Measurements from ENCODE around the gene SIGLEC5.

SIGLEC5 gene

DNA sequence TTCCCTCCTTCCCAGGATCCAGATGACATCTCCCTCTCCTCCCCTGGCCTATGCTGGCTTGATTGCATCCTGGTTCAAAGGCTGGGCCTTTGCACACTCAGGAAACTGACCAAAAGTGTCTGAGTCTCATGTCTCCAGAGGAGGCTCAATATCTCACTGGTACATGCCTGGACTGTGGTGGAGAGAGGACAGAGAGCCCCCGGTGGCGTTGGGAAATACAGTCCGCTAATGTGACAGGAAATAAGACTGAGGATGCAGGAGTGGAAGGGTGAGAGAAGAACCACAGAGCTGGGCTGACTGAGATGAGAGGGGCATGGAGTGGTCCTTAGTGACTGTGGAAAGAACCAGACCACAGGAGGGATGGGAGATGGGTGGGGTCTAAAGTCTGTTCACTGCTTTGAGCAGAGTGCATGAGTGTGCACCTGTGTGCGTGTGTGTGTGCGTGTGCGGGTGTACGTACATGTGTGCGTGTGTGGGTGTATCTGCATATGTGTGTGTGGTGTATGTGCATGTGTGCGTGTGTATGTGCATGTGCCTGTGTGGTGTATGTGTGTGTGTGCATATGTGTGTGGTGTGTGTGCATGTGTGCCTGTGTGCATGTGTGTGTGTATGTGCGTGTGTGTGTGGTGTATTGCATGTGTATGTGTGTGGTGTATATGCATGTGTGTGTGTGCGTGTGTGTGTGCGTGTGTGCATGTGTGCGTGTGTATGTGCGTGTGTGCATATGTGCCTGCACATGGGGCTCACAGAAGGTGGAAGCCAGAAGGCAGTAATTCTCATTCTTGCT, 1.9 kb downstream of the SIGLEC5 start:
- DNase-seq (ENCODE audit: low spot score) = no peak

DNA sequence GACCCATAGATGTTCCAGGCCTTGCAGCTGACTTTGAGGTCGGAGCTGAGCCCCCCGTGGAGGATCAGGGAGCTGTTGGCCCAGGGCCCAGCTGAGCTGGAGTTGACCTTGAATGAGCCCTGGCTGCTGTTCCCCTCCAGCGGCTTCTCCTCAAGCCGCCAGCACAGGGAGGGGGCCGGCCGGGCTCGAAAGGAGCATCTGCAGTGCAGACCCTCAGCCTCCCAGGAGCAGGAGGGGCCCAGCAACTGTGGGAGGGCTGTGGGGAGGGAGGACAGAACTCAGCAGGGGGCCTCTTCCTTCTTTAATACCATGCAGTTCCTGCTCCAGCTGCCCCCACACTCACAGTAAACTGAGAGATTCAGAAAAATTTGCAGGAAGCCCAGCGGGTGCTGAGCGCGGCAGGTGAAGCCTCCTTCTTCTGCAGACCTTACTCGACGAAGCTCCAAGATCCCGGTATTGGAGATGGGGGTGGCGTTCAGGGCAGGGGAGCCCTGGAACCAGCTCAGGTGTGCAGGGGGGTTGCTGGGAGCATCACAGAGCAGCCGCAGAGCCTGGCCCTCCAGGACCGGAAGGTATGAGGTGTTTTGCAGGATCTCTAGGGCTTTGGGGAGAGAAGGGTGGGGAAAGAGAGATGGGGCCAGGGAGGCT, 2.6 kb downstream of the SIGLEC5 start:
- no peak for DNase-seq (ENCODE audit: low spot score)

DNA sequence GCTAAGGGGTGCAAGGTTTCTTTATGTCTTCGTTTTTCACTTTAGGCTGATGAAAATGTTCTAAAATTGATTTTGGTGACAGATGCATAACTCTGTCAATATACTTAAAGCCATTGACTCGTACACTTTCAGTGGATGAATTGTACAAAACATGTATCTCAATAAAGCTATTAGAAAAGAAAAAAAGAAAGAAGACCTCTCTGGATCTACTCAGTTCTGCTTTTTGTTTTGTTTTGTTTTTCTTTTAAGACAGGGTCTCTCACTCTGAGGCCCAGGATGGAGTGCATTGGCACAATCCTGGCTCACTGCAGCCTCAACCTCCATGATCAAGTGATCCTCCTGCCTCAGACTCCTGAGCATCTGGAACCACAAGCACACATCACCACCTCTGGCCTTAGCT, 3.5 kb downstream of the SIGLEC5 start:
- no peak for DNase-seq (ENCODE audit: low spot score)

DNA sequence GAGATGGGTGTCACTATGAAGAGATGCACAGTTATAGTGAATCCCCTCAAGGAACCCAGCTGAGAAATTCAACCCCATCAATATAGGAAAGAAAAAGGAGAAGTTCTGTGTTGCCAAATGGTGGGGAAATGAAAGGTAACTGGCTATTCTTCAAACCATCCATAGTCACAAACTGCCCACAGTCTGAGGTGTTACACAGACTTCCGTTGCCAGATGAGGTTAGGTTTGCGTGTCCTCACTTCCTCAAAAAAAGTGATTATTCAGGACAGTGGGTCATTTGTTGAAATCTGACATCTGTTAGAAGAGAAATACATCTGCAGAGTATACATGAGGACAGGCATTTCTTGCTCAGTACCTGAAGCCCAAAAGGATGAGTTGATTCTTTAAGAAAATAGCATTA, 9.0 kb downstream of the SIGLEC5 start:
- DNase-seq (ENCODE audit: low spot score) = no peak

DNA sequence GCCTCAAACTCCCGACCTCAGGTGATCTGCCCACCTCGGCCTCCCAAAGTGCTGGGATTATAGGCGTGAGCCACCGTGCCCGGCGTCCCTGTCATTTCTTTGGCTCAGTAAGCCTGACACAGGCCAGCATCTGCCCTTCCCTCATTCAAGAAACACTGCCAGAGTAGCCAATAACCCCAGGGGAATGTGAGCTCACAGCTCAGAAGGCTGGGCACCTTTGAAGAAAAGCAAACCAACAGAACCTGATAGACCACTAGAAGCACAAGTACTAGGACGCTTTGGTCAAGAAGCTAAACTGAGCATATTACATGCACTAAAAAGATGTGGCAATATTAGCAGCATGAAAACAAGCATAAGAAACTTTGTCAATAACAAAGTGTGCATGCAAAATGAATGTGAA, 14.2 kb downstream of the SIGLEC5 start:
- no peak for DNase-seq (ENCODE audit: low spot score)

DNA sequence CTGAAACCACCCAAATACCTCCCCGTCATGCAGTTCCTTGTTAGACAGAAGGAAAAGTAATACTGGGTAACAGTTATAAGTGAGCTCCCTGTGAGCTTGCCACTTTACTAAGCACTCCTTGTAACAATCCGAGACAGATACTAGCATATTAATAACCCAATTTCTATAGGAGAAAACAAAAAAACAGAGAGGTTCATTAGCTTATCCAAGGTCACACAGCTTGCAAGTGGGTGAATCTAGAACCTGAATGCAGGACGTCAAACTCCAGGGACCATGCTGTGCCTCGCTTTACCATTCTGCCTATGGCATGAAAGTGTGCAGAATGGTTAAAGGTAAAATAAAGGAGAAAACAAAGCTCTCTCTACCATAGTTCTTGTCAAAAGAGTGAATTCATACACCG, 15.4 kb downstream of the SIGLEC5 start:
- no peak for DNase-seq (ENCODE audit: low spot score)

DNA sequence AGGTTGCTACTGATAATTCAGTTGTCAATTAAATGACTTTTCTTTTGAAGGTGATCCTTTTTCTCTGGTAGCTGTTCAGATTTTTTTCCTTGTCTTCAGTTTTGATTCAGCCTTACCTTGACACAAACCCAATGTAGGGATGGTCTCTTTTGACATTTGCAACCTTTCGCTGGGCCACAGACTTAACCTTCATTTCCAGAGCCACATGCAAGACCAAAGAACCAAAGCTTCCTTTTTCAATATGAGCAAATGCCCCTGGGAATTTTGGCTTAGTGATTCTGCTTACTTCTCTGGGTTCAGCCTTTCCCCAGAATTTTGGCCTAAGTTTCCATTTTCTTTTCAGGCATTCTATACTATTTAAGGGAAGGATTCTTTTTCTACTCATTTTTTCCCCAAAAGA, 19.6 kb downstream of the SIGLEC5 start:
- DNase-seq (ENCODE audit: low spot score) = no peak

DNA sequence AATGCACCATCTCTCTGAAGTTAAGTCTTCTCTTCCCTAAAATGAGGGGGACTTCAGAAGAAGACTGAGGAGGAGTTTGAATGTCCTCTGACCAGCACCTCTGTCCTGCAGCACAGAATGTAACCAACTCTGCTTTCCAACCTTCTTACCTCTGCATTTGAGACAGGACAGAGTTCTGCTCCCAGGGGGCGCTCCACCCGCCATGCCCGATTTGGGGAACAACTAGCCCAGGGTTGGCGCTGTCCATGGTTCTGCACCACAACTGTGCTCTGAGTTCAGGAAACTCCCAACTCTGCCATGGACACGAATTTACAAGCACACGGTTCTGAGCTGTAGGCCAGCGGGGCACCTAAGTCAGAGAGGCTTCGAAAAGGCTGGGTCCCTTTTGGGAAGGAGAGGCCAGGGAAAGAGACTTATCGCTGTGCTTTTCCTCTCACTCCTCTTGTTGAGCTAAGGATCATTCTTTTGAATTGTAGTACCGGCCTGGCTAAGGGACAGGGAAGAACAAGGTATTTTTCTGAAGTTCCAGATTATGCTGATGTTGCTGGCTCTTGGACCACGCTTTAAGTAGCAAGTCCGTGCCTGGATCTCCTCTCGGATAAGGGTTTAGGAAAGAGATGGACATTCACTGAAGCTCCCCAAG, 22.2 kb downstream of the SIGLEC5 start:
- peak; percentile 77 for DNase-seq (ENCODE audit: low spot score)

DNA sequence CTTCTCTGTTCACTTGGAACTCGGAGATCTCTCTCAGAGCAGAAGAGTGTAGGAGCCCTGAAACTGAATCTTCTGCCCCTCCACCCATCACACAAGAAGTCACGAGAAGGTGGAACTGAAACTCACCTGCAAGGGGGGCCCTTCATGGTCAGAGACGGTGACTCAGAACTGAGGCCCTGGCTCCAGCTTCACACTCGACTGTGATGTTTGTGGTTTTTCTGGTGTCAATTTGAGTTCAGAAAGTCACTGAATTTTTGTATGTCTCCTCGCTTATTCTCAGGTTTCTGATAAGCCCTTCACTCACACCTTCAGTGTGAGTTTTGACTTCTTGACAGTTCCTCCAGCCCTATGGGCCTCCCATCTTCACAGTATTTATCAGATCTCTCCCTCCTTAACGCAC, 23.1 kb downstream of the SIGLEC5 start:
- DNase-seq (ENCODE audit: low spot score) = no peak

DNA sequence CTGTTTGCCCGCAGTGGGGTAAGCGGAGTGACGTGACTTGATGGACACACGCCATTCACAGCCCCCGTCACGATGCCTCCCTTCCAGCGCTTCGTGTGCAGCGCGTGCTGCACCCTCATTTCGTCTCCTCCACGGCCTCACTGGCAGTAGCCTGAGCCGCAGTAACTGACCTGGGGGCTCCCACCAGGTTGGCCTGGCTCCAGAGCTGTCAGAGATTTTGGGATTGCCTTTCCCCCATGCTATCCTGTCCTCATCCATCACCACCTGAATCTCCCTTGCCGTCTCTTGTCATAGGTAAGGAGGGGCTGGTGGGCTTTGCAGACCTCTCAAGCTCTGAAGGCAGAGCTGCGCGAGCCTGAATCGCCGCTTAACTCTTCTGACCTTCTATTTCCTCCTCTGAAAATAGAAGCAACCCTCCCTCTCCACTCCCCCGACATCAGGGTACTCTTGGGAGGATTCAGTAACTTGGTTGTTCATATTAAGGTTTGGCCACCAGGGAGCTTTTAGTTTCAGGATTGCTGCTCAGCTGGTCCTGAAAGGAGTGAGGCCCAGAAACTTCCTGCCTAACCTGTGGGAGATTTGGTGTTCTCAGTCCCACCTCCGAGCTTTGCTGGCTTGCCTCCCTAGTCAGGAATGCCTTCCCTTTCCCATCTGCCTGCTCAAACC, 27.9 kb downstream of the SIGLEC5 start:
- DNase-seq (ENCODE audit: low spot score) = no peak

DNA sequence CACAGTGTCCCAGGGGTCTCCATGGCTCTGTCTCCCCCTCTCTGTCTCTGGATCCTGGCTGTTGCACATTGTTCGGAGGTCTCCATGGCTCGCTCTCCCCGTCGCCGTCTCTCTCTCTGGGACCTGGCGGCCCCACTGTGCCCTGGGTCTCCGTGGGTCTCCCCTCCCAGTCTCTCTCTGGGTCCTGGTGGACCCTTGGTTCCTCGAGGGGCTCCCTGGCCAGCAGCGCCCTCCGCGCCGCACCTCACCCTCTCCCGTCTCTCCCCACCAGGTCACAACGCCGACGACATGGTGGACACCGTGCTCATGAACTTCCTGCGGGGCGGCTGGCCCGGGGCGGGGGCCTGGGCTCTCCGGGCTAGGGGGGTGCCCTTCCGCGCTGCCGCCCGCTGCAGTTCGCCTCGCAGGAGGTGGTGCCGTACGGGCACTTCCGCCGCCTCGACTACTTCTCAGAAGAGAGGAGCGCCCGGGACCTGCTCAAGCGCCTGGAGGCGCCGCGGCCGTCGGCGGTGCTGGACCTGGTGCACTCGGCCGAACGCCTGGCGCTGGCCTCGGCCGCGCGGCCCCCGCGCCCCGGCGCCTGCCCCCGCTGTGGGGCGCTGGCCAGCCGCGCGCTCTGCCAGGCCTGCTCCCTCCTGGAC, 29.1 kb downstream of the SIGLEC5 start:
- DNase-seq (ENCODE audit: low spot score) = no peak

DNA sequence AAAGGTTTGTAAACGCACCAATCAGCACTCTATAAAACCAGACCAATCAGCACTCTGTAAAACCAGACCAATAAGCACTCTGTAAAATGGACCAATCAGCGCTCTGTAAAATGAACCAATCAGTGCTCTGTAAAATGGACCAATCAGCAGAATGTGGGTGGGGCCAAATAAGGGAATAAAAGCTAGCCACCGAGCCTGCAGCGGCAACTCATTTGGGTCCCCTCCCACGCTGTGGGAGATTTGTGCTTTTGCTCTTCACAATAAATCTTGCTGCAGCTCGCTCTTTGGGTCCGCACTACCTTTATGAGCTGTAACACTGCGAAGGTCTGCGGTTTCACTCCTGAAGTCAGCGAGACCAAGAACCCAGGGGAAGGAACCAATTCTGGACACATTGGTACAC, 31.1 kb downstream of the SIGLEC5 start:
- no peak for DNase-seq (ENCODE audit: low spot score)

DNA sequence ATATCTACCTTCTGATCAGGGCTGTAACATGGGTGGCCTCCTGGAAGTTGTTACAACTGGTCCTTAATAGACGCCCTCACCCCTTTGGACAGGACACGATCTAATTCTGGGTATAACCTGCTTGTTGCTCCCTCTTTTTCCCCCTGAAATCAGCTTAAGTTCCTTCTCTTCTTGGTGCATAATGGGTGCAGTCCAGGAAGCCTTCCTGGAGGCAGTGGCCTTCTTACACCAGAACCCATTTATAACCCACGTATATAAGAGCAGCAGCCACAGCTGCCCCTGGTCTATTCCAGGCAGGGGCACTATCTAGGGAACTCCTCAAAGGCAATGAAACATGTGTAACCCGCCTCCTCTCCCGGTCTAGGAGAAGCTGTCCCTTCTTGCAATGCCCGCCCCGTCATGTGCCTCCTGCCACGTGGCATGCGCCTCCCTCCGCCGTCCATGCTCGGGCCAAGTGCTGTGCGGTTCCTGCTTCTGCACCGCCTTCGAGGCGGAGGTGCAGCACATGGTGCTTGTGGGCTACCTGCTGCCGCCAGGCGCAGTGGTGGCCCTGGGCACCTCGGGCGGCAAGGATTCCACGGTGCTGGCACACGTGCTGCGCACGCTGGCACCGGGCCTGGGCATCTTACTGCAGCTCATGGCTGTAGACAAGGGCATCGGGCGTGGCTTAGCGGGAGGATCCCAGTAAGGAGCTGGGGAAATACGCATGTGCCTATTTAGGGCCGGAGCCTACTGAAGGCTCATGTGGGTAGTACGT, 31.9 kb downstream of the SIGLEC5 start:
- no peak for DNase-seq (ENCODE audit: low spot score)

DNA sequence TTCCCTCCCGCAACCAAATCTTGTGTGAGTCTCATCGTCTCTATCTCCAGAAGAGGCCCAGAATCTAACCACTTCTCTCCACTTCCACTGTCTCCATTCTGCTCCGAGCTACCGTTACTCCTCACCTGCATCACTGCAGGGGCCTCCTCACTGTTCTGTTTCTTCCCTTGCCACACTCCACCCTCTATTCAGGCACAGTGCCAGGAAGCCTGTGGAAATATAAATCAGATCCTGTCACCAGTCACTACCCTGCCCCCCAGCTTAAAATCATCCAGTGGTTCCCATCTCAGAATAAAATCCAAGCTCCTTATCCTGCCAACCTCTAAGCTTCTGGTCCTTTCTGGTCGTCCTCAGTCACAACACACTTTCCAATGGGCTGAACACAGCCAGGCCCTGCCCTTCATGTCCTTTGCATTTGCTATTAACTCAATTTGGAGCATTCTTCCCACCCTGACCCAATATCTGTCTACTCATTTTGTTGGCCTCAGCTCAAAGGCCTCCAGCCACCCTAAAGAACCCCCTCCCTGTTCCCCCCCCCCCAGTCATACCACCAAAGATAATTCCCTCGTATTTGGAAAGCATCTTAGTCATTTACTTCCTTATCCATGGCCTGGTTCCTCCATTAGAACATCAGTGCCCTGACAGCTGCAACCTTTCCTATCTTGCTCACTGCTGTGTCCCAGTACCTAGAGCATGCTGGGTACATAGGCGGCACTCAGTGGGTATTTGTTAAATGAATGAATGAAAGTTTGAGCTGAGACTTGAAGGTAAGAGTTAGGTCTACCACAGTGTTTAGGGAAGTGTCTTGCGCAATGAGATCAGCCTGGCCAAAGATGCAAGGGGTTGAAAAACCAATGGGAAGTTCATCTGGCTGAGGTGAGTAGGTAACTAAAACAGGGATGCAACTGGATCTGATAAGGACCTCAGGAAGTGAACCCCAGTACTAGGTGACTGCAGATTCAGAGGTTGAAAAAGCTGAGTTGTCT, 34.7 kb downstream of the SIGLEC5 start:
- no peak for DNase-seq (ENCODE audit: low spot score)

DNA sequence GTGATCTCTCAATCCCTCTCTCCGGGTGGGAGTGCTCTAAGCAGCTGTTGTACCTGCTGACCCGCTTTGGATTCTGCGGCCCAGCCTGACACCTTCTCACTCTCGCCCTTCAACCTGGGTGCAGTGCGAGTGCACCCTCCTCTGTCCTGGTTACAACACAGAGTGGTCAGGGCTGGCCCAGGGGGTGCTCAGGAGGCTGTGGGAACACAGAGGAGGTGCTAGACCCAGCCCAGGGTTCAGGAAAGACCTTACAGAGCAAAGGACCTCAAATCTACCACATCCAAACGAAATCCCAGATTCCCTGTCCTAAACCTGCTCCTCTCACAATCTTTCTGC, 35.5 kb downstream of the SIGLEC5 start:
- DNase-seq (ENCODE audit: low spot score) = no peak

DNA sequence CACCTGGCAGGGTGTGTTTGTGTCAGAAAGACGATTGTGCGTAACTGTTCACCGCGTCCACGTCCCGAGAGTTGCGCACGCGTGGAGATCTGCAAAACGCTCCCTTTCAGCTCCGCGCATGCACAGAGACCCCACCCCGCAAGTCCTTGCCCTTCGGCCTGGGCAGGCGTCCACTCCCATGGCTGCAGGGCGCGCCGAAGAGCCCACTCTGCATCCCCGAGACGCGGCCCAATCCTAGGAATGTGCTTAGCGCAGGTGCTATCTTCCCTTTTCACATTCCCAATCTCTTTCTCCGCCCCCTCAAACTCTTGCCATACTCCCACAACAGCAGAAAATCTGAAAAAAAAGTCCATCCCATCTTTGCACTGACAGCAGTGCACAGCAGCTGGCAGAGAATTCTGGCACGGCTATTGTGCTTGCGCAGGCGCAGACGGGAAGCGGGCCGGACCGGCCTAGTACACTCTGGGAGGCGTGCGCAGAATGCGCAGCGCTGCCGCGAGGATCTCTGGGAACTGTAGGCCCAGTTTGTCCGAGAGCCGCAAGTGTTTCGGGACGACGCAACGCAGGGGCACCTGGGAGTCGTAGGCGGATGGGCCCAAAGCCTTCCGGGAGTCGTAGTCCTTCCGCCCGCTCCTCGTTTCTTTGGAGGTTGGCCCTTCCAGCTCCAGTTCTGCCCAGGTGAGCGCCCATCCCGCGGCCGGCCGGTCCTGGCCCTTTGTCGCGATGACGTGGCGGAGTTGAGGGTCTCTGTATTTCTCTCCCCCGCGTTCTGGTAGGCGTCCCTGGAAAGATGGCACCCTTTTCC, 36.0 kb downstream of the SIGLEC5 start:
- DNase-seq (ENCODE audit: low spot score) = peak; percentile 97

DNA sequence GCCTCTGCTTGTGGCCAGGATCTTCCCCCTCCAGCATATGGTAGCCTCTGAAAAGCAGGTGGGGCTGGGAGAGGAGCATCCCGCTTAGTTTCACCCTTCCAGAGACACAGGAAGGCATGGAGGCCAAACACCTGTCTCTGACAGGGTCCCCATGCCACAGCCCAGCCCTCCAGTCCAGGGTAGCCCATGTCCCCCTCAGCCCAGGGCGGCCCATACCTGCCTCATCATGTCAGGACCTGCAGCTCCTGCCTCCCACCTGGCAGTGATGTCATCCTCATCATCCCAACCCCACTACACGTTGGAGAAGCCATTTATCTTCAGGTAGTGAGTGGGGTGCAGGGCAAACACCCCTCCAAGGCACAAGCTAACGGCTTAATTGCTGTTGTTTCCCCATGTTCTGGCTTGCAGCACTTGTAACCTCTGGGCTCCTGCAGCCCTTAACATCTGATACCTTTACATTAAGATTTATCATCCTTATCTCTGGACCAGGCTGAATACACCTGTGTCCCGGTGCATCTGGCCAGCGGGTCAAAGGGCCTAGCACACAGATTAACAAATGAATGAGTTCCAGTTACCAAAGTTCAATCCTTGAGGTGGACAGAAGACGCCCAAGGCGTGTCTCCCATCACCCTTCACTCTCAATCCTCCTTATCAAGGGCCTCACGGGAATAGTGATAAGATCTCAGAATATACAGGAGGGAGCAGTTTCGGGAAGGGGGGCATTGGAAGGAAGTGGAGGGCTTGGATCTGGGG, 36.9 kb downstream of the SIGLEC5 start:
- DNase-seq (ENCODE audit: low spot score) = no peak

DNA sequence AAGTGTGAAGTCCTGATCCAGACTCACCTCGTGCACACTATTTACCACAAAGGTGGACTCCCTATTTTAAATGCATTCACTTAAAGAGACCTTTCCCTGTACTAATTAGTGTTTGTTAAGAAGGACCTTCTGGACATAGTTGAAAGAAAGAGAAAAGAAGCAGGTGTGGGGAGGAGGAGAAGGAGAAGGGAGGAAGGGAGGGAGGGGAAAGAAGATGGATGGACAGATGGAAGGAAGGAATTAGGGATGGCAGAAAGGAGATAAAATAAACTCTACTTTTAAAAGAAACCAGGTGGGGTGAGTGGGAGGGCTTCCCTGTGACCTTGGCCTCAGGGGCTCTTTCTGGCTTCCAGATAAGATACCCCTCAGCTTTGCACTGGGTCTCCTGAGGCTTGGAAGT, 37.7 kb downstream of the SIGLEC5 start:
- DNase-seq (ENCODE audit: low spot score) = no peak

DNA sequence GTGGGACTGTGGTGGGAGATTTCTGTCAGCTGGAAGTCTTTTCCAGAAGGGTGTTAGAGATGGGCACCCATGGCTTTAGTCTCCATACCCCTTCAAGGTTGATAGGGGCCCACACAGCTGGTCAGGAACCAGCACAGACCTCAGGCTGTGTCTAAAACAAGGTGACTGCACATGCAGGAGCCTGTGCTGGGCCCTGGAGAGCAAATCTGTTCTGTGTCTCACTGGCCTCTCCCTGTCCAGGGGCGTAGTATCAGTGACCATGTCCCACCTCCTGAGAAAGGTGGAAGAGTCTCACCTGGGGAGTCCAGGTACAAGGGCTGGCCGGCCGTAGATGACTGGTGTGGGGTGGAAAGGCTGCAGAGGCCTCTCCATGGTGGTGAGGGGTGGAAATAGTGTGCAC, 39.8 kb downstream of the SIGLEC5 start:
- DNase-seq (ENCODE audit: low spot score) = no peak

Measured in left forelimb (tissue), 1 donor.